GM12875 (cell line): ENCODE results near the gene RHNO1.
"Not testable (repeated sequence)": the region's sequence is repeated elsewhere in the genome, so short reads cannot be mapped to it uniquely, and the experiment has no call there.

Experiments
- H3K4me3 ChIP-seq: one replicate; pipeline ENCODE4 v1.5.1; 2011; ENCODE audit warnings: low read depth, low read length, control low read depth
- TF ChIP-seq, protein P1 (sequence below): IDR thresholded peaks from 2 replicates; pipeline ENCODE4 v1.5.1; 2011; ENCODE audit warnings: low read depth, mild to moderate bottlenecking, control low read depth, inconsistent platforms, low read length, moderate library complexity, borderline replicate concordance; ENCODE audit not compliant: insufficient read depth

The RHNO1 gene

DNA sequence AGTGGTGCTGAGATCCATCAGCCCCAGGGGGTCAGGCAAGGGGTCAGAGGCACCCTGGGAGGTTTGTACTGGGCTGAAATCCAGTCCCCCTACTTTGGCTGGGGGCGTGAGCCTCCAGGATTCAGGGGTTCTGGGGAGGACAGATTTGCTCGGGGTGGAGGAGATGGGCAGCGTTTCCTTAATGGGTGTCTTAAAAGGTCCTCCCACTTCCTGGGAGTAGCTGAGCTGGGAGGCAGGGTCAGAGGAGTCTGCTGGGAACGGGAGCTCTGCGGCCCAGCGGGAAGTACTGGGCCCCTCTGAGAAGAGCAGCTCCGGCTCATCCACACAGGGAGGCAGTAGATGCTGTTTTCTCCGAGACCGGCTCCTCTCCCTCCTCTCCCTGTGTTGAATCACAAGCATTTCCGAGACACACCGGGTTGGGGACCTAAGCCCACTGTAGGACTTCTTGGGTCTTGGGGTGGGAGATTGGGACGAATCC, 18.0 kb upstream of the RHNO1 start:
- no peak overlapping the region for H3K4me3 ChIP-seq
- TF ChIP-seq, protein P1, sequence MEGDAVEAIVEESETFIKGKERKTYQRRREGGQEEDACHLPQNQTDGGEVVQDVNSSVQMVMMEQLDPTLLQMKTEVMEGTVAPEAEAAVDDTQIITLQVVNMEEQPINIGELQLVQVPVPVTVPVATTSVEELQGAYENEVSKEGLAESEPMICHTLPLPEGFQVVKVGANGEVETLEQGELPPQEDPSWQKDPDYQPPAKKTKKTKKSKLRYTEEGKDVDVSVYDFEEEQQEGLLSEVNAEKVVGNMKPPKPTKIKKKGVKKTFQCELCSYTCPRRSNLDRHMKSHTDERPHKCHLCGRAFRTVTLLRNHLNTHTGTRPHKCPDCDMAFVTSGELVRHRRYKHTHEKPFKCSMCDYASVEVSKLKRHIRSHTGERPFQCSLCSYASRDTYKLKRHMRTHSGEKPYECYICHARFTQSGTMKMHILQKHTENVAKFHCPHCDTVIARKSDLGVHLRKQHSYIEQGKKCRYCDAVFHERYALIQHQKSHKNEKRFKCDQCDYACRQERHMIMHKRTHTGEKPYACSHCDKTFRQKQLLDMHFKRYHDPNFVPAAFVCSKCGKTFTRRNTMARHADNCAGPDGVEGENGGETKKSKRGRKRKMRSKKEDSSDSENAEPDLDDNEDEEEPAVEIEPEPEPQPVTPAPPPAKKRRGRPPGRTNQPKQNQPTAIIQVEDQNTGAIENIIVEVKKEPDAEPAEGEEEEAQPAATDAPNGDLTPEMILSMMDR = no peak

DNA sequence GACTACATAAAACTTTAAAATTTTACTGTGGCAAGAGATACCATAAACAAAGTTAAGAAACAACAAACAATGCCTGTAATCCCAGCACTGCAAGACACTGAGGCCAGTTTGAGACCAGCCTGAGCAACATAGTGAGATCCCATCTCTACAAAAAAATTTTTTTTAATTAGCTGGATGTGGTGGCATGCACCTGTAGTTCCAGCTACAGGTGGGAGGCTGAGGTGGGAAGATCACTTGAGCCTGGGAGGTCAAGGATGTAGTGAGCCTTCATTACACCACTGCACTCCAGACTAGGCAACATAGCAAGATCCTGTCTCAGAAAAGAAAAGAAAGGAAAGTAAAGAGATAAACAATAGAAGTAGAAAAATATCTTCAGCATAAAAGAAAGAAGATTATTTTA, 16.9 kb upstream of the RHNO1 start:
- TF ChIP-seq, protein P1 = no peak

DNA sequence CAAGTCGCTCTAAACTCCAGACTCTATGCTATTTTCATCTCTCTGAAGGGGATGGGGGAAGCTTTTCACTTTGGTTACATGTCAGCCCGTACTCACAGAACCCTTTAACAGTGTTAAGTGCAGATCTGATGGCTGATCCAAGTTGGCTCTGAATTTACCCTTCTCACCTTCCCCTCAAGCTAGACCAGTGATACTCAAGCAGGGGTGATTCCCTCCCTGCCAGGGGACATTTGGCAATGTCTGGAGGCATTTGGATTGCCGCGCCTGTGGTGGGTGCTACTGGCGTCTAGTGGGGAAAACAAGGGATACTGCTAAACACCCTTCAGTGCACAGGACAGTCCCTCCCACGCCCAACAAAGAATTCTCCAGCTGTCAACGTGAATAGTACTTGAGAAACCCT, 14.1 kb upstream of the RHNO1 start:
- TF ChIP-seq, protein P1 = no peak
- no peak overlapping the region for H3K4me3 ChIP-seq

More for the DNA sequence above, 16.9 kb upstream of the RHNO1 start:
- no peak overlapping the region for H3K4me3 ChIP-seq

DNA sequence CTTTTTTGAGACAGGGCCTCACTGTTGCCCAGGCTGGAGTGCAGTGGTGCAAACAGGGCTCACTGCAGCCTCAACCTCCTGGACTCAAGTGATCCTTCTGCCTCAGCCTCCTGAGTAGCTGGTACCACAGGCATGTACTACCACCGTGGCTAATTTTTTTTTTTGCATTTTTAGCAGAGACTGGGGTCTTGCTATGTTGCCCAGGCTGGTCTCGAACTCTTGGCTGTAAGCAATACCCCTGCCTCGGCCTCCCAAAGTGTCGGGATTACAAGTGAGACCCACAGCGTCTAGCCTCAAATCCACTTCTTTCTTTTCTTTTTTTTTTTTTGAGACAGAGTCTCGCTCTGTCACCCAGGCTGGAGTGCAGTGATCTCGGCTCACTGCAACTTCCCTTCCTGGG, 13.6 kb upstream of the RHNO1 start:
- H3K4me3 ChIP-seq = not testable (repeated sequence)

DNA sequence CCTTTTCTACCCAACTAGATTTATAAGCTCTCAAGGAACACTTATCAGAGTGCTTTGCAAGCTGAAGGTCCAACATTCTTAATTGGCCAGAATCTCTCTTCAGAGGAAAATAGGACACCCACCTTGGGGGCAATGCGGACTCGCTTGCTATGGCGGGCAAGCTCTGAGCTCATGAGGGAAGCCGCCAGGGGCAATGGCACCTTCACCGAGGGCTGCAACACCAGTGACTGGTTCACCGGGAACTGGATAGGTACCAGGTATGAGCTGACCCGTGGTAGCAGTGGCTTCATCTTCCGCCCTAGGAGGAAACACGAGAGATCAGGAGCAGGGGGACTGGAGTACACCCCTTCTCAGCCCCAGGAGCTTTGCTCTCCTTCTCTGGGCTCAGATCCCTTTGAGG, 12.8 kb upstream of the RHNO1 start:
- TF ChIP-seq, protein P1 = no peak
- no peak overlapping the region for H3K4me3 ChIP-seq

DNA sequence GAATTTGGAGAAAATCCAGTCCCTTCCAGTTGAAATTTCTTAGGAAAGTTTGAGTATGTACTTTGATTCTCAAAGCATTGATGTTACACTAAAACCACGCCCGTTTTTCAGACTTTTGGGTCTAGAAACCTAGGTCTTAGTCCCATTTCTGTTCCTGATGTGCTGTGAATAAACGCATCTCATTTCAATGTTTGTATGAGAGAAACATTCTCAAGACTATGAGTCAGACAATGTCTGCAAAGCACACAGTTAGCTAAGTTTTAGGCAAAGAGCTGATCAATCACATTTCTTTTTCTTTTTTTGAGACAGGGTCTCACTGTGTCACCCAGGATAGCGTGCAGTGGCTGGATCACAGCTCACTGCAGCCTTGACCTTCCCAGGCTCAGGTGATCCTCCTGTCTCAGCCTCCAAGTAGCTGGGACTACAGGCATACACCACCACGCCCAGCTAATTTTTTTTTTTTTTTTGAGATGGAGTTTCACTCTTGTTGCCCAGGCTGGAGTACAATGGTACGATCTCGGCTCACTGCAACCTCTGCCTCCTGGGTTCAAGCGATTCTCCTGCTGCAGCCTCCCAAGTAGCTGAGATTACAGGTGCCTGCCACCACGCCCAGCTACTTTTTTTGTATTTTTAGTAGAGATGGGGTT, 7.9 kb upstream of the RHNO1 start:
- H3K4me3 ChIP-seq = not testable (repeated sequence)

DNA sequence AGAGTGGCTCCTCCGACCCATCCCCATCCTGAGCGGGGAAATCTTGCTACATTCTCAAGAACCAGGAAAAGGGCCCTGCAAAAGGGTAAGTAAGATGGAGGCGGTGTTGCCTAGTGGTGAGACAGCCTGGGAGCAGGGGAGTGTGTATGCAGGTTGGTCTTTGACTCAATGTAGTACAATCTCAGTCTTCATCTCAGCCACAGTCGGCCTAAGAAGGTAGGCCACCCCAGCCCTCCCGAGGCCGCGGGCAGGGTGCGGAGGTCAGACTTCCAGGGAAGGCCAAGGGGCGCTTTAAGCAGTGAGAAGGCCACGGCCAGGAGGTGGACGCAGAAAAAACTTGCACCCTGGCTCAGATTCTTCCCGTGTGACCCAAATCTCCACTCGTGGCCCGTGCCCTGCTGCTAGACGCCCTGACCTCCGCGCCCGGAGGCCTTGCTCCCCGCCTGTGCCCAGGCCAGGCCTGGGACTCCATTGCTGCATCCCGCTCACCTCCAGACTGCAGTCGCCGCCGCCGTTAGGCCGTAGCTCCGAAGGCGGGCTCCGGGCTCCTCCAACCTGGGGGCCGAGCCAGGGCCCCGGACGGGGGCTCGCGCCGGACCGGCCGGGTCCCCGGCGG, 484 bp upstream of the RHNO1 start:
- H3K4me3 ChIP-seq = peak overlapping the region; percentile 94
- TF ChIP-seq, protein P1 = no peak

DNA sequence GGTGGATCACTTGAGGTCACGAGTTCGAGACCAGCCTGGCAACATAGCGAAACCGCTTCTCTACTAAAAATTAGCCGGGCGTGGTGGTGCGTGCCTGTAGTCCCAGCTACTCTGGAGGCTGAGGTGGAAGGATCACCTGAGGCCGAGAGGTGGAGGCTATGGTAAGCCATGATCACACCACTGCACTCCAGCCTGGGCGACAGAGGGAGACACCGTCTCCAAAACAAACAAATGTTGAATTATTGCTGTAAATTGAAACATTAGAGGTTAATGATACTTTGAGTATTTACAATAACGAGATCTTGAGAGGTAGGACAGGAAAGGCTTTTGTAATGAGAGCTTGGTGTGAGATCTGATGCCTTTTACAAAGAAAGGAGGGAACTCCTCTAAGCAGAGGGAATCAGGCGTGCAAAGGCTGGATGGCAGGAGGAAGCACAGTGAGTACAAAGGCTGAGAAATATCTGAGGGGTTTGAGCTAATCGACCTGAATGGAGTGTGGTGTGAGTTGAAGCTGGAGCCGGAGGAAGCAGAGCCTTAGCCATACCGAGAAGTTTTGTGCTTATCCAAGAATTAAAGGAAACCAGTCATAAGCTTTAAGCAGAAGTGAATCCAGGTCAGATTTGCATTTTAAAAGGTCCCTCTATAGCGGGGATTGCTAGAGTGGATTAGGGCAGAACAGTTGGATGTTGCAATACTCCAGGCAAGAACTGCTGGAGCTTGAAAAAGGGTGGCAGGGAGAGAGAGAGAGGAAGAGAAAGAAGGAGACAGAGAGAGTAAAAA, 1.1 kb downstream of the RHNO1 start:
- H3K4me3 ChIP-seq = peak overlapping the region; percentile 94
- TF ChIP-seq, protein P1 = no peak
